Mammary epithelial cell (primary cell): ENCODE measurements around the gene APOC3.

Experiments used
- CTCF ChIP-seq, 2 donors: IDR thresholded peaks in 1 of 2; conservative IDR thresholded peaks in 1 of 2; 2 replicates each; pipeline ENCODE4 v1.5.1; 2011 to 2012; ENCODE audit warnings: inconsistent platforms in 2 of 2, low read length in 2 of 2, mild to moderate bottlenecking in 2 of 2, control low read depth in 1 of 2, low read depth in 1 of 2; ENCODE audit not compliant: insufficient read depth in 1 of 2; ENCODE audit errors: extremely low read depth in 1 of 2
- EZH2 ChIP-seq: IDR thresholded peaks from 2 replicates; pipeline ENCODE4 v1.6.1; 2012; ENCODE audit warnings: low read length, inconsistent platforms, borderline replicate concordance

- TF ChIP-seq CTCF (conservative IDR thresholded peaks at IDR 0.05 in 1 of 2, IDR thresholded peaks at IDR 0.05 in 1 of 2; ENCODE audit: extremely low read depth in 1 of 2, insufficient read depth in 1 of 2, low read depth in 1 of 2, low read length in 2 of 2) (no peak), EZH2 (no peak)
Measured at GRCh38 chr11:116864531-116864930, 34.8 kb downstream of the APOC3 start.
